Anterior cingulate cortex (tissue), 58 donors: ENCODE data around the gene KNG1.
"Not testable (repeated sequence)": the region's sequence is repeated elsewhere in the genome, so short reads cannot be mapped to it uniquely, and the experiment has no call there.

Experiments
- DNase-seq, 58 donors: peaks; one replicate each; lab custom pipeline; 2025; lab: John Stamatoyannopoulos, UW

Gene KNG1

GRCh38 chr3:186717039-186717457 is at the start of gene KNG1:
Gene KNG1, plus strand, starts transcription at chr3:186717359. Its CDS starts 184 bp downstream, at chr3:186717543.
- no peak for DNase-seq

GRCh38 chr3:186668426-186668825 is 48.7 kb upstream of the KNG1 start:
- DNase-seq, result no peak

GRCh38 chr3:186669378-186670084 is 47.6 kb upstream of the KNG1 start:
- DNase-seq, result no peak

- DNase-seq, result no peak
These were observed 47.0 kb upstream of the KNG1 start for GRCh38 chr3:186670155-186670554.

- no peak for DNase-seq
These were observed 46.1 kb upstream of the KNG1 start for GRCh38 chr3:186671051-186671450.

GRCh38 chr3:186678604-186679003 is 38.6 kb upstream of the KNG1 start:
- DNase-seq, result no peak

- no peak for DNase-seq
These were observed 38.0 kb upstream of the KNG1 start for GRCh38 chr3:186679151-186679550.

GRCh38 chr3:186680869-186681268 is 36.3 kb upstream of the KNG1 start:
- no peak for DNase-seq

- no peak for DNase-seq
These were observed 34.3 kb upstream of the KNG1 start for GRCh38 chr3:186682812-186683211.

- no peak for DNase-seq
These were observed 33.2 kb upstream of the KNG1 start for GRCh38 chr3:186683979-186684378.

GRCh38 chr3:186686475-186686874 is 30.7 kb upstream of the KNG1 start:
- DNase-seq, result not testable (repeated sequence)

- DNase-seq, result no peak
These were observed 30.0 kb upstream of the KNG1 start for GRCh38 chr3:186687120-186687651.

- not testable (repeated sequence) for DNase-seq
These were observed 26.9 kb upstream of the KNG1 start for GRCh38 chr3:186690304-186690703.

- no peak for DNase-seq
These were observed 25.5 kb upstream of the KNG1 start for GRCh38 chr3:186691676-186692075.

- no peak for DNase-seq
These were observed 23.3 kb upstream of the KNG1 start for GRCh38 chr3:186693843-186694242.

GRCh38 chr3:186694288-186695032 is 22.7 kb upstream of the KNG1 start:
- no peak for DNase-seq

GRCh38 chr3:186696522-186696921 is 20.6 kb upstream of the KNG1 start:
- DNase-seq, result no peak

- DNase-seq, result no peak
These were observed 19.6 kb upstream of the KNG1 start for GRCh38 chr3:186697510-186697909.

GRCh38 chr3:186700267-186700666 is 16.9 kb upstream of the KNG1 start:
- DNase-seq, result no peak

GRCh38 chr3:186702451-186702850 is 14.7 kb upstream of the KNG1 start:
- not testable (repeated sequence) for DNase-seq

- DNase-seq, result no peak
These were observed 11.0 kb upstream of the KNG1 start for GRCh38 chr3:186705882-186706780.
